Measurements from ENCODE around the gene OR5K3.

Gene OR5K3

DNA sequence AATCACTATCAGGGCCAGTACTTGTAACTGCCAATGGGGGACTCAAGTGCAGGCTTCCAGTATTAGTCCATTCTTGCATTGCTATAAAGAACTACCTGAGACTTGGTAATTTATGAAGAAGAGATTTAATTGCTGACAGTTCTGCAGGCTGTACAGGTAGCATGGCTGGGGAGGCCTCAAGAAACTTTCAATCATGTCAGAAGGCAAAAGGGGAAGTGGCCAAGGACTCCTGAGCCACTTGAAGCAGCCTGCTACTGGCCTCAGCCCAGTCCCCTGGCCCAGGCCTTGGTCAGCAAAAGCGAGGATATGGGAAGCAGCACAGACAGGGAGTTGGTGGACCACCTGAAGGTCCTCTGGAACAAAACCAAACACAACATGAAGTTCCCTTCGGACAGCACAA lies 43.3 kb downstream of the OR5K3 start:
- no peak for DNase-seq (ENCODE audit: low spot score)

DNA sequence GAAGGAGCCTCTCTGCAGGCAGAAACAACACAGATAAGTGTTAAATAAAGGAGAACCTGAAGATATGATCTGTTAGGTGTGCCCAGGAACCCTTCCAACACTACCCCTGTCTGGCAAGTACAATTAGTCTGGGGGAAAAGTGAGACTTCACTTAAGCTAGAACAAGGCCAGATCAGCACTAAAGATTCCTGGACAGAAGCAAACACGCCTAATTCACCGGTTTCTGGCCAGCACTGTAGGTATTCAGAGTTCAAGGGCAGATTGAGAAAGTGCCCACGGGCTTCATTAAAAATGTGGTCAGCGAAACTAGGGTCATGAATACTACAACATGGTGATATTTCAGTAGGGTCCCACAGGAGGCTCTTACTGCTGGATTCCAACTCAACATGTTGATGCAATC lies 43.9 kb downstream of the OR5K3 start:
- no peak for DNase-seq (ENCODE audit: low spot score)

DNA sequence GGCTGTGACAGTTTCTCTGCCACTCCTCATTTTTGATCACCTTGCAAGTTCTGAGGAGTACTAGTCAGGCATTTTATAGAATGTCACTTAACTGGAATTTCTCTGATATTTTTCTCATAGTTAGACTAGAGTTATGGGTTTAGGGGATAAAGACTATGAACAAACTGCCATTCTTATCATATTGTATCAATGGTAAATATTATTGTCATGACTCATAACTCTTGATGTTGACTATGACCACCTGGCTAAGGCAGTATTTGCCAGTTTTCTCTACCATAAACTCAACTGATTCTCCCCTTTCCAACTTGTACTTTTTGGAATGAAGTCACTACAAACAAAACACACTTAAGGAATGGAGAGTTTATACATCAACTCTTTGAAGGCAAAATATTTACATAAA lies 49.8 kb downstream of the OR5K3 start:
- no peak for DNase-seq (ENCODE audit: low spot score)
